ENCODE measurements around the gene CA4.

GRCh38 chr17:60155427-60155814 lies 5.6 kb downstream of the CA4 start:
- TF ChIP-seq, protein P1, sequence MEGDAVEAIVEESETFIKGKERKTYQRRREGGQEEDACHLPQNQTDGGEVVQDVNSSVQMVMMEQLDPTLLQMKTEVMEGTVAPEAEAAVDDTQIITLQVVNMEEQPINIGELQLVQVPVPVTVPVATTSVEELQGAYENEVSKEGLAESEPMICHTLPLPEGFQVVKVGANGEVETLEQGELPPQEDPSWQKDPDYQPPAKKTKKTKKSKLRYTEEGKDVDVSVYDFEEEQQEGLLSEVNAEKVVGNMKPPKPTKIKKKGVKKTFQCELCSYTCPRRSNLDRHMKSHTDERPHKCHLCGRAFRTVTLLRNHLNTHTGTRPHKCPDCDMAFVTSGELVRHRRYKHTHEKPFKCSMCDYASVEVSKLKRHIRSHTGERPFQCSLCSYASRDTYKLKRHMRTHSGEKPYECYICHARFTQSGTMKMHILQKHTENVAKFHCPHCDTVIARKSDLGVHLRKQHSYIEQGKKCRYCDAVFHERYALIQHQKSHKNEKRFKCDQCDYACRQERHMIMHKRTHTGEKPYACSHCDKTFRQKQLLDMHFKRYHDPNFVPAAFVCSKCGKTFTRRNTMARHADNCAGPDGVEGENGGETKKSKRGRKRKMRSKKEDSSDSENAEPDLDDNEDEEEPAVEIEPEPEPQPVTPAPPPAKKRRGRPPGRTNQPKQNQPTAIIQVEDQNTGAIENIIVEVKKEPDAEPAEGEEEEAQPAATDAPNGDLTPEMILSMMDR (IDR thresholded peaks at IDR 0.05; ENCODE audit: low read length): no peak
- TF ChIP-seq EZH2 (IDR thresholded peaks at IDR 0.05; ENCODE audit: borderline replicate concordance, low read length): no peak
